Measurements from ENCODE around the gene CHST12. TPM values are rescaled to one million over a fixed set of nuclear protein-coding genes. Genes with fewer than 3 reads are reported as not detected.

CHST12 gene
- total RNA-seq: 10 to 100 TPM; 40.7 to 44.8 TPM

DNA sequence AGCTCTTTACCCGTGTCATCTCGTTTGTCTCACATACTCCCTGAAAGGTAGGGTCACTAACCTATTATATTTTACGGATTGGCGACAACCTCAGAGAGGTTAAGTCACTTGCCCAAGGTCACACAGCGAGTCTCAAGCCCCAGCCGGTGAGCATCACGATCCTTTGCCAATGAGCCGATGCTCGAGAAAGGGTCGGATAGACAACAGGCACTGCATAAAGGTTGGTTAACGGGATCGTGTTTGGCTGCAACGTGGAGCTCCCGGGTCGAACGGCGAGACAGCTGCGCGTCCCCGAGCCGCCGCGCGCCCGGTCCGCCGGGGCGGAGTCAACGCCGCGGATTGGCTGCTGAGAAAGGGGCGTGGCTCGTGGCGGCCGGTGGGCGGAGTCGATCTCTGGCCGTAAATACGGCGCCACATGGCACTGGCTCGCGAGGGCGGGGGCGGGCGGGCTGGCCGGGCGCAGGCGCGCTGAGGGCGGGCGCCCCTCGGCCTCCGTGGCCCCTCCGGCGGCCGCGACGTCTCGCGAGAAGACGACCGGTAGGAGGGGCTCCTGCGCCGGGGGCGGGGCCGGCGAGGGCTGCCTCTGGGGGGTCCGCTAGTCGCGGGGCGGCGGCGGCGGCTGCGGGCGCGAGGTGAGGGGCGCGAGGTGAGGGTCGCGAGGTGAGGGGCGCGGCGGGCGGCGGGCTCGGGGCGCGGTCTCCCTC is at the start of gene CHST12:
Gene CHST12 (plus strand): TSS at position 598 of the 704 bp plus-strand sequence. CDS start 29,029 bp downstream, outside the sequence.
- peak within 1 kb of the TSS; percentile 80 for H3K4me3 Mint-ChIP-seq
- peaks cover 55% of the 10 kb centered on the region for H3K4me1 Mint-ChIP-seq
- peaks cover 23% of the 10 kb centered on the region for H3K36me3 Mint-ChIP-seq (ENCODE audit: low read depth)
- peak; percentile 95 for DNase-seq
- no peaks in the 10 kb centered on the region for H3K27me3 Mint-ChIP-seq
- peak within 1 kb of the TSS; percentile 96 for H3K27ac Mint-ChIP-seq
- CTCF ChIA-PET: interaction anchor here (0.7 to 1.1 kb wide), 3 partner anchors 9 to 29 kb away, joined by 3 to 4 read pairs (median 3); no protein-coding TSS in a partner anchor
- no peaks in the 10 kb centered on the region for H3K9me3 Mint-ChIP-seq
- POLR2A ChIA-PET: no interaction called here

DNA sequence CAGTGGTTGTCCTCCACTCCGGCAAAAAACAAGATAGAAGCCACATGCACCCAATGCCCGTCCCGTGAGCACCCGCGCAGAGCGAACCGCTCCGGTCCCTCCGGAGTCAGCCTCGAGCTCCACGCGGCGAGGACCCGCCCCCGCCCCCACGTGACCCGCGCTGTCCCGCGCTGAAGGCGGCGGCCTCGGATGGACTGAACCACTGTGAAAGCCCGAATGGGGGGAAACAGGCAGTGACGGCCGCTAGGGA is 49.5 kb upstream of the CHST12 start:
- no peaks in the 10 kb centered on the region for H3K27me3 Mint-ChIP-seq
- H3K4me3 Mint-ChIP-seq: peak overlapping the region; percentile 80
- H3K27ac Mint-ChIP-seq: peak overlapping the region; percentile 100
- POLR2A ChIA-PET: no interaction called here
- peaks cover 24% of the 10 kb centered on the region for H3K4me1 Mint-ChIP-seq
- H3K9me3 Mint-ChIP-seq: no peaks in the 10 kb centered on the region
- CTCF ChIA-PET: interaction anchor here (0.8 to 1.1 kb wide), 4 partner anchors 10 to 125 kb away, joined by 3 read pairs; no protein-coding TSS in a partner anchor
- H3K36me3 Mint-ChIP-seq (ENCODE audit: low read depth): peaks cover 10% of the 10 kb centered on the region
- DNase-seq: peak; percentile 90

DNA sequence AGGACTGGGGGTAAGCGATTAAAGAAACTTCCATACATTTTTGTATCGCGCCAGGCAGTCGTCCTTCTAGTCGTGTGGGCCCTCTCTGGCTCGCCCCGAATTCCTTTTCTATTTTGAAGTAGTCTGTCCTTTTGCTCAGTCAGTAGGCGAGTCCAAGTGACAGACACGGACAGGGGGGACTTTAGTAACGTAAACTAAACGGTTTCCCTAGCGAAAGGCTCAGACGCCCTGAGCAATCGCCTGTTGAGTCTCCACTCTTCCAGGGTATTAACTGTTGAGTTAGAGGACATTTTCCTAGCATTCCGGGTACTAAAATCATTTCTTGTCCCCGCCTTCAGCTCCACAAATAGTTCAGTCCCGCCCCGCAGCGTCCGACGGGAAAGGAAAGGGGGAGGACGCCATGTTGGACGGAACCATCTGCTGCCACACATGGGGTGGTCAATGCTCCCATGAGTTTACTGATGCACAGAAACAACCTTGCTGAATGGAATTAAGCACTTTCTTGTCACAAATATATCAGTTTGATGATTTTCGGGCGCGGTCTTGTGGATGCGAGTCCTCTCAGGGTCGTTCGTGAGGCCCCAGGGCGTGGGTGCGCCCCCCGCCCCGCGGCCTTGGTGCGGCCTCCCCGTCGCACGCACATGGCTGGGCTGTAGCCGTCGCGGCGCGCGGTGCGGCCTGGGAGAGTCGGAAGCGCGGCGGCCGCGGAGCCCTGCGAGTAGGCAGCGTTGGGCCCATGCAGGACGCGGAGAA is 49.0 kb upstream of the CHST12 start, which contains the start of gene EIF3B:
Gene EIF3B (plus strand): TSS at position 642 of the 753 bp plus-strand sequence. CDS start 95 bp downstream, at position 737.
- CTCF ChIA-PET: interaction anchor here (0.8 to 1.1 kb wide), 4 partner anchors 11 to 126 kb away, joined by 3 read pairs; no protein-coding TSS in a partner anchor
- peaks cover 29% of the 10 kb centered on the region for H3K4me1 Mint-ChIP-seq
- no peaks in the 10 kb centered on the region for H3K9me3 Mint-ChIP-seq
- peak within 1 kb of the TSS; percentile 80 for H3K4me3 Mint-ChIP-seq
- POLR2A ChIA-PET: no interaction called here
- H3K27me3 Mint-ChIP-seq: no peaks in the 10 kb centered on the region
- H3K36me3 Mint-ChIP-seq (ENCODE audit: low read depth): peaks cover 14% of the 10 kb centered on the region
- peak; percentile 92 for DNase-seq
- peak within 1 kb of the TSS; percentile 100 for H3K27ac Mint-ChIP-seq

DNA sequence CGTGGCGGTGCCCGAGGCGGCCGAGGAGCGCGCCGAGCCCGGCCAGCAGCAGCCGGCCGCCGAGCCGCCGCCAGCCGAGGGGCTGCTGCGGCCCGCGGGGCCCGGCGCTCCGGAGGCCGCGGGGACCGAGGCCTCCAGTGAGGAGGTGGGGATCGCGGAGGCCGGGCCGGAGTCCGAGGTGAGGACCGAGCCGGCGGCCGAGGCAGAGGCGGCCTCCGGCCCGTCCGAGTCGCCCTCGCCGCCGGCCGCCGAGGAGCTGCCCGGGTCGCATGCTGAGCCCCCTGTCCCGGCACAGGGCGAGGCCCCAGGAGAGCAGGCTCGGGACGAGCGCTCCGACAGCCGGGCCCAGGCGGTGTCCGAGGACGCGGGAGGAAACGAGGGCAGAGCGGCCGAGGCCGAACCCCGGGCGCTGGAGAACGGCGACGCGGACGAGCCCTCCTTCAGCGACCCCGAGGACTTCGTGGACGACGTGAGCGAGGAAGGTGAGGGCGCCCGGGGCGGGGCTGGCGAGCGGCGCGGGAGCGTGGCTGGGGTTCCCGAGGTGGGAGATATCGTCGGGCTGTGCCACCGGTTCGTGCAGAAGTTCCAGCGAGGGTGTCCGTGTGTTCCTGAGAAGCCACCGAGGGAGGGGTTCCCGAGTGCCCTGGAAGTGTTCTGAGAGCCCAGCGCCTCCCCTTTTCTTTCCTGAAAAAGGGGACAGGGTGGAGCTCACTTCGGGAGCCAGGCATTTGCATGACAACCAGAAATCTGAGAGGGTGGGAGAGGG is 48.3 kb upstream of the CHST12 start:
- peak; percentile 10 for DNase-seq
- Mint-ChIP-seq H3K27me3 (no peaks in the 10 kb centered on the region), H3K36me3 (ENCODE audit: low read depth) (peaks cover 14% of the 10 kb centered on the region), H3K4me3 (peak overlapping the region; percentile 80), H3K27ac (peak overlapping the region; percentile 100), H3K4me1 (peaks cover 36% of the 10 kb centered on the region), H3K9me3 (no peaks in the 10 kb centered on the region)
- ChIA-PET CTCF (interaction anchor here (1.0 kb wide), 1 partner anchor 45 kb away, joined by 3 read pairs; no protein-coding TSS in a partner anchor), POLR2A (no interaction called here)

DNA sequence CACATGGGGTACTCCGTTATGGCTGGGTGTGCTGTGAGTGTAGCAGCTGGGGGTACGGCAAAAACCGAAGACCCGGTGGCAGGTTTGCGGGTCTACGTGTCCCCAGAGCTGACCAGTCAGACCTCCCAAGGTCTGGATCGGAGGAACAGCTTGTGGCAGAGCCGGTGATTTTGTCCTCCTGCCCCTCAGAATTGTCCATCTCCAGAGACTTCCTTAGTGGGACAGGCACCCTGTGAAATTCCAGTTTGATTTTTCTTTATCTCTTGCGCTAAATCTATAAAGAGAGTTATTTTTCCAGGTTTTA is 47.8 kb upstream of the CHST12 start:
- no peak for DNase-seq
- Mint-ChIP-seq H3K9me3 (no peaks in the 10 kb centered on the region), H3K27me3 (no peaks in the 10 kb centered on the region), H3K27ac (peak overlapping the region; percentile 90), H3K4me3 (peak overlapping the region; percentile 79), H3K36me3 (ENCODE audit: low read depth) (peaks cover 20% of the 10 kb centered on the region), H3K4me1 (peaks cover 38% of the 10 kb centered on the region)
- ChIA-PET CTCF (interaction anchor here (1.0 kb wide), 1 partner anchor 45 kb away, joined by 3 read pairs; no protein-coding TSS in a partner anchor), POLR2A (no interaction called here)

DNA sequence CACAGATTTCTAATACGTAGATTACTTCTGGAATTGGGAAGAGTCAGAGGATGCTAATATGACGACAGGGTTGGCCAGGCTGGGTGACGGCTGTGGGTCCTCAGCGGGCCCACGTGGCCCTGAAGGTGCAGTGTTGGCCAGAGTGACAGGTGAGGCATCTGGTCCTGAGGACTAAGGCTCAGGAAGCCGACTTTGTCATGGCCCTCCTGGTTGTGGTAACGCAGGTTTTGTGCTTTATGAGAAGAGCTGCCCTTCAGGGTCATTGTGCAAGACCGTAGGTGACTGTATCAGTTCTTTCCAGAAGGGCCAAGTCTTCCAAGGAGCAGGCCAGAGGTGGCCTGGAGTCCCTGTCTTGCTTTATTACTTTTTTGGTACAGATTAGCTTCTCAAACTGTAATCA is 46.2 kb upstream of the CHST12 start:
- ChIA-PET POLR2A (interaction anchor here (0.7 kb wide), 1 partner anchor 50 kb away, joined by 3 read pairs; no protein-coding TSS in a partner anchor), CTCF (interaction anchor here (0.7 to 1.2 kb wide), 3 partner anchors 12 to 608 kb away, joined by 3 to 4 read pairs (median 4); no protein-coding TSS in a partner anchor)
- Mint-ChIP-seq H3K9me3 (no peaks in the 10 kb centered on the region), H3K4me1 (peaks cover 37% of the 10 kb centered on the region), H3K36me3 (ENCODE audit: low read depth) (peaks cover 22% of the 10 kb centered on the region), H3K27ac (peak overlapping the region; percentile 50), H3K4me3 (peak overlapping the region; percentile 79), H3K27me3 (no peaks in the 10 kb centered on the region)
- DNase-seq: no peak

DNA sequence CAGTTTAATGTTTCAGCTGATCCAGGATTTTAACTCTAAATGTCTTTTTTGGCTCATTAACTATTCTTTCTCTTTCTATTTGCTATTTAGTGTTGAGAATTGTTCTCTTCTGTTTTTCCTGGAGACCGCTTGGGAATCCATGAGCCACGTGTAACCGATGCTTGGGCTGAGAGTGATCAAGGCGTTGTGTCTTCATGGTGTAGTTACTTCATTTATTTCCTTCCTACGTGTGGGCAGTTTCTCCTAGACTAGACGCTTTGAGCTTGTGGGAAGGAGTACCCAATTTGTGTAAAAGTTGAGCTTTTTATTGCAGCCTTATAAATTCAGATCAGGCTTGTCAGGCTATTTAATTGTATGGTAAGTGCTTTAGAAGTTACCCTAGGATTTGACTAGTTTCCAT is 45.8 kb upstream of the CHST12 start:
- H3K9me3 Mint-ChIP-seq: no peaks in the 10 kb centered on the region
- ChIA-PET CTCF (interaction anchor here (0.7 to 1.2 kb wide), 3 partner anchors 12 to 608 kb away, joined by 3 to 4 read pairs (median 4); no protein-coding TSS in a partner anchor), POLR2A (interaction anchor here (0.7 kb wide), 1 partner anchor 49 kb away, joined by 3 read pairs; no protein-coding TSS in a partner anchor)
- no peak for DNase-seq
- H3K27me3 Mint-ChIP-seq: no peaks in the 10 kb centered on the region
- H3K4me3 Mint-ChIP-seq: peak overlapping the region; percentile 5
- peak overlapping the region; percentile 20 for H3K27ac Mint-ChIP-seq
- H3K36me3 Mint-ChIP-seq (ENCODE audit: low read depth): peaks cover 26% of the 10 kb centered on the region
- peaks cover 35% of the 10 kb centered on the region for H3K4me1 Mint-ChIP-seq

DNA sequence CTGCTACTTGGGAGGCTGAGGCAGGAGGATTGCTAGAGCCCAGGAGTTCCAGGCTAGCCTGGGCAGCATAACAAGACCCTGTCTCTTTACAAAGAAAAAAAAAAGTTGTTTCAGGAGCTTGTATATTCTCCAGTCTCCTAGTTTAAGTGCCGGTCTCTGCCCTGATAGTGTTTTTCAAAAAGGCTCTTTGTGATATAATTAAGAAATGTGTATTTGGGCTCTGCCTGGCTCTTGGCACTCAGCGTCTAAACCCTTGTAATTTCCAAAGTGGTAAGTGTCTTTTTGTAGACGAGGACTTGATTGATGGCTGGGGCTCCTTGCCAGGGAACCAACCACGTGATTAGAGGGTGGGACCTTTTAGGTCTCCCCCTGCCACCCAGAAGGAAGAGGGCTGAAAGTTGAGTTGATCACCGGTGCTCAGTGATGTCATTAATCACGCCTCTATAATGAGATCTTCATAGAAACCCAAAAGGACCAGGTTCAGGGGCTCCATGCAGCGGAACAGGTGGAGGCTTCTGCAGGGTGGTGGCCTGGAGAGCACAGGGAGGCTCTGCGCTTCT is 44.4 kb upstream of the CHST12 start:
- Mint-ChIP-seq H3K4me1 (peaks cover 30% of the 10 kb centered on the region), H3K27ac (no peak overlapping the region), H3K27me3 (no peaks in the 10 kb centered on the region), H3K9me3 (no peaks in the 10 kb centered on the region), H3K4me3 (no peak overlapping the region), H3K36me3 (ENCODE audit: low read depth) (peaks cover 37% of the 10 kb centered on the region)
- ChIA-PET CTCF (interaction anchor here (0.6 to 0.7 kb wide), 2 partner anchors 71 to 111 kb away, joined by 3 read pairs; no protein-coding TSS in a partner anchor), POLR2A (no interaction called here)
- no peak for DNase-seq

DNA sequence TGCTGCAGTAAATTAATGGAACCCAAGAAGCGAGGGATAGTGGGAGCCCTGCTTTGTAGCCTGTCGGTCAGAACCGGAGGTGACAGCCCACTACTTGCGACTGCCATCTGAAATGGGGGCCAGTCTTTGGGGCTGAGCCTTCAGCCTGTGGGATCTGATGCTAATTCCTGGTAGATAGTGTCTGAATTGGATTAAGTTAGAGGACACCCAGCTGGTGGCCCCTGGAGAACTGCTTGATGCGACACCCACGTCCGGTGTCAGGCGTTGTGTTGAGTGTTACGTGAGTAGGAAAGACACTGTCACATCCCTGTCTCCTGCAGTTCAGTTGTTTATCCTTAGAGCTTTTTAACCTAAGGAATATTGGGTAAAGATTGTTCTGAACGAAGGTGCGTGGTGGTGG is 43.8 kb upstream of the CHST12 start:
- ChIA-PET CTCF (no interaction called here), POLR2A (no interaction called here)
- Mint-ChIP-seq H3K27me3 (no peaks in the 10 kb centered on the region), H3K4me1 (peaks cover 30% of the 10 kb centered on the region), H3K4me3 (no peak overlapping the region), H3K9me3 (no peaks in the 10 kb centered on the region), H3K36me3 (ENCODE audit: low read depth) (peaks cover 43% of the 10 kb centered on the region), H3K27ac (no peak overlapping the region)
- no peak for DNase-seq

DNA sequence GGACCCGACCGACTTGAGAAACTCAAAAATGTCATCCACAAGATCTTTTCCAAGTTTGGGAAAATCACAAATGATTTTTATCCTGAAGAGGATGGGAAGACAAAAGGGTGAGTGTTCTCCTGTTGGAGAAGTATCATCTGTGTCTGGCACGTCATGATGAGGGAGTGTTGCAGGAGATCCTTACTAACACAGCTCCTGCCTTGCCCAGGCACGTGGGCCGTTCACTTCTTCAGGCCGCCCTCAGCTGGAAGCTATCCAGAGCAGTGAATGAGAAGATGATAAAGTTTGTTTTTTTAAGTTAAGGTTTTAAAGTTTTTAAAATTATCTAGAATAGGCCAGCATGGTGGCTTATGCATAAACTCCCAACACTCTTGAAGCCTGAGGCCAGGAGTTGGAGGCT is 42.6 kb upstream of the CHST12 start:
- H3K9me3 Mint-ChIP-seq: no peaks in the 10 kb centered on the region
- H3K27me3 Mint-ChIP-seq: no peaks in the 10 kb centered on the region
- POLR2A ChIA-PET: no interaction called here
- DNase-seq: no peak
- CTCF ChIA-PET: no interaction called here
- H3K27ac Mint-ChIP-seq: no peak overlapping the region
- H3K4me3 Mint-ChIP-seq: no peak overlapping the region
- peaks cover 50% of the 10 kb centered on the region for H3K36me3 Mint-ChIP-seq (ENCODE audit: low read depth)
- H3K4me1 Mint-ChIP-seq: peaks cover 29% of the 10 kb centered on the region

DNA sequence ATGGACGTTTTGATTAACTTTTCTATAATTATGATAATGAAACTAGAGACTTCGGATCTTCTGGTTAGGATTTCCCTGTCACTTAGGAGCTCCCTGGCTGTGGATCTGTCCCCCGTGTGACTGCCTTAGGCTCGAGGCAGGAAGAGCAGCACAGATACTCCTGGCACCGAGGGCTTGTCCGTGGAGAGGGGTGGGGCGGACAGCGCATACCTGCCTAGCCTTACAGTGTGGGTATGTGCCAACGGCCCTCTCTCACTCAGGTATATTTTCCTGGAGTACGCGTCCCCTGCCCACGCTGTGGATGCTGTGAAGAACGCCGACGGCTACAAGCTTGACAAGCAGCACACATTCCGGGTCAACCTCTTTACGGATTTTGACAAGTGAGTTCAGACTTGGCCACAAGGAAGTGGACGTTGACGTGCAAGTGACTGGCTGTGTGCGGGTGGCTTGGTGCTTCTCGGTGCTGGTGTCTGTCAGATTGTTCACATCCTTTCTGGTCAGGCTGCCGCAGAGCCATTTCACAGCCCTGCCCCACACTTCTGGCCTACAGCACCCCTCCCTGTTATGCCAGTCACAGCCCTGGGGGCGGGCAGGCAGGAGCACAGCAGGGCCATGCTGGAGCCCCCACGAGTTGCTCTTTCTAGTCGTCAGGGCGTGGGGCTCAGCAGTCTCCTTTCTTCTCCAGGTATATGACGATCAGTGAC is 40.9 kb upstream of the CHST12 start:
- Mint-ChIP-seq H3K4me1 (peaks cover 17% of the 10 kb centered on the region), H3K9me3 (no peaks in the 10 kb centered on the region), H3K4me3 (no peak overlapping the region), H3K36me3 (ENCODE audit: low read depth) (peaks cover 59% of the 10 kb centered on the region), H3K27me3 (no peaks in the 10 kb centered on the region), H3K27ac (no peak overlapping the region)
- no peak for DNase-seq
- ChIA-PET POLR2A (no interaction called here), CTCF (interaction anchor here (0.6 to 0.7 kb wide), 2 partner anchors 41 to 57 kb away, joined by 3 to 4 read pairs; no protein-coding TSS in a partner anchor)

DNA sequence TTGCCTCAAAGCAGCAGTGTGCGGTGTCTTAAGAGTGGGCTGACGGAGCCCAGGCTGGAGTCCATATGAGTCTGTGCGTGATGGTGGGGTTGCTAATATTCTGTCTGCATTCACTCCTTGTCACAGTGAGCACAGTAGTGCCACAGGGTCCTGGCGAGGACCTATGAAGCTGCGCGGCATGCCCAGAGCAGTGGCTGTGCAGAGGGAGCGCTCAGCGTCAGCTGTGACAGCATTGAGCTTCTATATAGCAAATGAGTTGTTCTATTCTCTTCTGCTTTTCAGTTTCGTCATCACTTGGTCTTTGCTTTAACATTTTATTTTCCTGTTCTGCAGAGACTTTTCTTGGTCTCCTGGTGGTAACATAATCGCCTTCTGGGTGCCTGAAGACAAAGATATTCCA is 34.3 kb upstream of the CHST12 start:
- Mint-ChIP-seq H3K4me1 (no peaks in the 10 kb centered on the region), H3K27ac (no peak overlapping the region), H3K9me3 (no peaks in the 10 kb centered on the region), H3K36me3 (ENCODE audit: low read depth) (peaks cover 69% of the 10 kb centered on the region), H3K27me3 (no peaks in the 10 kb centered on the region), H3K4me3 (no peak overlapping the region)
- ChIA-PET CTCF (interaction anchor here (0.6 to 1.0 kb wide), 2 partner anchors 12 to 683 kb away, joined by 3 read pairs; no protein-coding TSS in a partner anchor), POLR2A (no interaction called here)
- DNase-seq: no peak
